ENCODE measurements around the gene AMIGO2.

AMIGO2 gene

GRCh38 chr12:47082283-47082682 lies 2.5 kb upstream of the AMIGO2 start:
- no peak overlapping the region for H3K4me3 ChIP-seq (ENCODE audit: severe bottlenecking)
- H3K27ac ChIP-seq (ENCODE audit: poor library complexity, severe bottlenecking): peak overlapping the region; percentile 99
- ATAC-seq (ENCODE audit: low read depth) (no peak), DNase-seq (ENCODE audit: low spot score) (no peak)
- H3K27me3 ChIP-seq (ENCODE audit: insufficient read depth, poor library complexity, severe bottlenecking): no peaks in the 10 kb centered on the region
- peaks cover 14% of the 10 kb centered on the region for H3K36me3 ChIP-seq (ENCODE audit: low read depth)
- peaks cover 72% of the 10 kb centered on the region for H3K4me1 ChIP-seq (ENCODE audit: insufficient read depth, poor library complexity, severe bottlenecking)
- no peak for TF ChIP-seq CTCF (IDR thresholded peaks at IDR 0.05; ENCODE audit: poor library complexity, severe bottlenecking)
- no peaks in the 10 kb centered on the region for H3K9me3 ChIP-seq (ENCODE audit: severe bottlenecking)

- Histone ChIP-seq H3K27me3 (ENCODE audit: insufficient read depth, poor library complexity, severe bottlenecking) (no peaks in the 10 kb centered on the region), H3K27ac (ENCODE audit: poor library complexity, severe bottlenecking) (peak overlapping the region; percentile 99), H3K36me3 (ENCODE audit: low read depth) (peaks cover 28% of the 10 kb centered on the region), H3K4me3 (ENCODE audit: severe bottlenecking) (peak overlapping the region; percentile 82), H3K4me1 (ENCODE audit: insufficient read depth, poor library complexity, severe bottlenecking) (peaks cover 72% of the 10 kb centered on the region), H3K9me3 (ENCODE audit: severe bottlenecking) (no peaks in the 10 kb centered on the region)
- peak; percentile 28; the same call in 2 of the 3 replicates for ATAC-seq (ENCODE audit: low read depth)
- DNase-seq (ENCODE audit: low spot score): peak; percentile 76
- no peak for TF ChIP-seq CTCF (IDR thresholded peaks at IDR 0.05; ENCODE audit: poor library complexity, severe bottlenecking)
Observed at GRCh38 chr12:47080725-47081502, 1.2 kb upstream of the AMIGO2 start.

GRCh38 chr12:47079981-47080724 lies 394 bp upstream of the AMIGO2 start:
- peak overlapping the region; percentile 82 for H3K4me3 ChIP-seq (ENCODE audit: severe bottlenecking)
- no peaks in the 10 kb centered on the region for H3K9me3 ChIP-seq (ENCODE audit: severe bottlenecking)
- TF ChIP-seq CTCF (IDR thresholded peaks at IDR 0.05; ENCODE audit: poor library complexity, severe bottlenecking): no peak
- H3K4me1 ChIP-seq (ENCODE audit: insufficient read depth, poor library complexity, severe bottlenecking): peaks cover 65% of the 10 kb centered on the region
- no peaks in the 10 kb centered on the region for H3K27me3 ChIP-seq (ENCODE audit: insufficient read depth, poor library complexity, severe bottlenecking)
- ATAC-seq (ENCODE audit: low read depth): peak; percentile 31
- peaks cover 30% of the 10 kb centered on the region for H3K36me3 ChIP-seq (ENCODE audit: low read depth)
- peak overlapping the region; percentile 99 for H3K27ac ChIP-seq (ENCODE audit: poor library complexity, severe bottlenecking)
- DNase-seq (ENCODE audit: low spot score): peak; percentile 73

- no peak for TF ChIP-seq CTCF (IDR thresholded peaks at IDR 0.05; ENCODE audit: poor library complexity, severe bottlenecking)
- Histone ChIP-seq H3K4me1 (ENCODE audit: insufficient read depth, poor library complexity, severe bottlenecking) (peaks cover 52% of the 10 kb centered on the region), H3K27me3 (ENCODE audit: insufficient read depth, poor library complexity, severe bottlenecking) (no peaks in the 10 kb centered on the region), H3K36me3 (ENCODE audit: low read depth) (peaks cover 30% of the 10 kb centered on the region), H3K9me3 (ENCODE audit: severe bottlenecking) (no peaks in the 10 kb centered on the region), H3K4me3 (ENCODE audit: severe bottlenecking) (peak overlapping the region; percentile 82), H3K27ac (ENCODE audit: poor library complexity, severe bottlenecking) (peak overlapping the region; percentile 99)
- 0 out of 3 replicates have a peak, but pooled peaks have one; percentile 17 for ATAC-seq (ENCODE audit: low read depth)
- DNase-seq (ENCODE audit: low spot score): no peak
Observed at GRCh38 chr12:47078733-47079467, 859 bp downstream of the AMIGO2 start.

All from RWPE2 (cell line).